Mammary epithelial cell (primary cell): ENCODE results near the gene CYP2B6.

Experiments used
- EZH2 ChIP-seq: IDR thresholded peaks from 2 replicates; pipeline ENCODE4 v1.6.1; 2012; ENCODE audit warnings: low read length, inconsistent platforms, borderline replicate concordance
- TF ChIP-seq, protein P1 (sequence below), 2 donors: IDR thresholded peaks in 1 of 2; conservative IDR thresholded peaks in 1 of 2; 2 replicates each; pipeline ENCODE4 v1.5.1; 2011 to 2012; ENCODE audit warnings: inconsistent platforms in 2 of 2, low read length in 2 of 2, mild to moderate bottlenecking in 2 of 2, control low read depth in 1 of 2, low read depth in 1 of 2; ENCODE audit not compliant: insufficient read depth in 1 of 2; ENCODE audit errors: extremely low read depth in 1 of 2

DNA sequence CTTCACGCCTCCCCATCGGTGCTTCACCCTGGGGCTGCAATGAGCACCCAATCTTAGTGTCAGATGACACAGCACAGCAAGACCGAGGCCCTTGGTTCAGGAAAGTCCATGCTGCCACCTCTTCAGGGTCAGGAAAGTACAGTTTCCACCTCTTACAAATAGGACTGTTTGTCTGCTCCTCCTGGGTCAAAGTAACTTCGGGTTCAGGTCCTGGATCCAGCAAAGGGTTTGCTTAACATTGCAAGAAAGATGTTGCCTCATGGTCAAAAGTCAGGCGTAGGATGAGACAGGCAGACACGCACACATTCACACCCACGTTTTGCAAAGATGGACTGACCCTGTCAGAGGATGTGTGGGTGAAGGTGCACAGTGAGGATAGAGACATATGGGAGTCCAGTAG lies 1.6 kb upstream of the CYP2B6 start:
- TF ChIP-seq, protein P1, sequence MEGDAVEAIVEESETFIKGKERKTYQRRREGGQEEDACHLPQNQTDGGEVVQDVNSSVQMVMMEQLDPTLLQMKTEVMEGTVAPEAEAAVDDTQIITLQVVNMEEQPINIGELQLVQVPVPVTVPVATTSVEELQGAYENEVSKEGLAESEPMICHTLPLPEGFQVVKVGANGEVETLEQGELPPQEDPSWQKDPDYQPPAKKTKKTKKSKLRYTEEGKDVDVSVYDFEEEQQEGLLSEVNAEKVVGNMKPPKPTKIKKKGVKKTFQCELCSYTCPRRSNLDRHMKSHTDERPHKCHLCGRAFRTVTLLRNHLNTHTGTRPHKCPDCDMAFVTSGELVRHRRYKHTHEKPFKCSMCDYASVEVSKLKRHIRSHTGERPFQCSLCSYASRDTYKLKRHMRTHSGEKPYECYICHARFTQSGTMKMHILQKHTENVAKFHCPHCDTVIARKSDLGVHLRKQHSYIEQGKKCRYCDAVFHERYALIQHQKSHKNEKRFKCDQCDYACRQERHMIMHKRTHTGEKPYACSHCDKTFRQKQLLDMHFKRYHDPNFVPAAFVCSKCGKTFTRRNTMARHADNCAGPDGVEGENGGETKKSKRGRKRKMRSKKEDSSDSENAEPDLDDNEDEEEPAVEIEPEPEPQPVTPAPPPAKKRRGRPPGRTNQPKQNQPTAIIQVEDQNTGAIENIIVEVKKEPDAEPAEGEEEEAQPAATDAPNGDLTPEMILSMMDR (conservative IDR thresholded peaks at IDR 0.05 in 1 of 2, IDR thresholded peaks at IDR 0.05 in 1 of 2; ENCODE audit: extremely low read depth in 1 of 2, insufficient read depth in 1 of 2, low read depth in 1 of 2, low read length in 2 of 2) = no peak
- no peak for TF ChIP-seq EZH2
